HG02870 (cell line): Measurements from ENCODE around the gene DDX20.

Experiments
- ATAC-seq: cut with Tn5 transposase; IDR thresholded peaks from one replicate; pipeline ENCODE4 v1.9.1; 2021; ENCODE audit warnings: mild to moderate bottlenecking, moderate library complexity; ENCODE audit not compliant: unreplicated experiment

DDX20 gene

DNA sequence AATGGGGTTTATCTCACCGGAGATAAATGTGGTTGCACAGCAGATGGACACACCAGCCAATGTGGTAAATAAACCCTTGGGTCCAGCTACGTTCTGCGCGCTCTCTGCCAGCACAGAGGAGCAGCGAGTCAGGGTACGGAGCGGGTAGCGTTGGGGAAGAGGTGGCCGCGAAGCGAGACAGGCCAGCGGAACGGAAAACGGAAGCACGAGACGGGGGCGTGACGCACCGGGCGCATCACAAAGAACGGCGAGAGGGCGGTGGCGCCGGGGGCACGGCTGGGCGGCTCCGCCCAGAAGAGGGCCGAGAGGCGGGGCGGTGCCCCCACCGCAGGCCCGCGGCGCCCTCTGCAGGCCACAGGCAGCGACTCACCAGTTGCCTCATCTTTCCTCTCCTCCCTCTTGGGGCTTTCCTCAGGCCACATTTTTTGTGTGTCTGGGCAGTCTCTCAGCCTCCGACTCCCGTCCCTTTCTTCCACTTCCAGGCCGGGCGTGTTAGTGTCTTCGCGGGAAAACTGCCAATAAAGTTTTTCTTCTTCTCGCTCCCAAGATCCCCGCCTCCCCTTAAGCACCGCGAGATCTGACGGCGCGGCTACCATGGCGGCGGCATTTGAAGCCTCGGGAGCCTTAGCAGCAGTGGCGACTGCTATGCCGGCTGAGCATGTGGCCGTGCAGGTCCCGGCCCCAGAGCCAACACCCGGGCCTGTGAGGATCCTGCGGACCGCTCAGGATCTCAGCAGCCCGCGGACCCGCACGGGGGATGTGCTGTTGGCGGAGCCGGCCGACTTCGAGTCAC is at the start of gene DDX20:
TSS of gene DDX20 (plus strand) at position 571 of the 793 bp plus-strand sequence. CDS start at position 595, 24 bp downstream.
- ATAC-seq = peak; percentile 89

DNA sequence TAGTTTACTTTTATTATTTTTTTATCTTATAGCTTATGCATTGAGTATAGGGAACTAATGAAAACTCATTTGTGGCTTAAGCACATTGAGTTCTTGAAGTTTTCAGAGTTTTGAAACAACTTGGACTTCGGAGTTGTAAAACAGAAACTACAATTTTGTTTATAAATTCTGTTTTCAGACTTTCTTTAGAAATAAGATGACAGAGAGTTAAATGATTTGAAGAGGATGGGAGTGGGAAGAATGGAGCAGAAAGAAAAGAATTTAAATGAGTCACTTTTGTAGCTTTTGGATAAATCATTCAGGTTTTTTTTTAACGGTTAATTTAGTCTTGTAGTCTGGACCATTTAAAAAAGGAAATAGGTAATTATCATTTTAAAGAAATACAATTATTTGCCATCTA is 48.8 kb upstream of the DDX20 start:
- no peak for ATAC-seq

GRCh38 chr1:111707906-111708305 is 47.8 kb upstream of the DDX20 start:
- ATAC-seq = no peak

GRCh38 chr1:111709986-111710385 is 45.7 kb upstream of the DDX20 start:
- ATAC-seq = no peak

GRCh38 chr1:111716333-111716732 is 39.4 kb upstream of the DDX20 start:
- no peak for ATAC-seq

DNA sequence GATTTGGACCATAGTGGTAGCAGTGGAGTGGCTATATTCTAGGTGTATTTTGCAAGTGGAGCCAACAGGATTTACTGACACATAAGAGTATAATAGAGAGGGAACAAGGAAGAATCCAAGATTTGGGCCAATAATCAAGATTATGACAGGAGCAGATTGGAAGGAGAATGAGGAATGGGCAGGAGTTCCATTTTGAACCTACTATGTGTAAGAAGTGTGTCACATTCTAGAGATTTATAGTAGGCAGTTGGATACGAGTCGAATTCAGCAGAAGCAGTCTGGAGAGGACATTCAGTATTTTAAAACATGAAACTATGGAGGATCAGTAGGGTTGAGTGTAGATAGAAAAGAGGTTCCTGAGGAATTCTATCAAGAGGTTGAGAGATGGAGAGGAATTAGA is 38.3 kb upstream of the DDX20 start:
- ATAC-seq = no peak

- ATAC-seq = no peak
Observed at GRCh38 chr1:111719135-111719534, 36.6 kb upstream of the DDX20 start.

DNA sequence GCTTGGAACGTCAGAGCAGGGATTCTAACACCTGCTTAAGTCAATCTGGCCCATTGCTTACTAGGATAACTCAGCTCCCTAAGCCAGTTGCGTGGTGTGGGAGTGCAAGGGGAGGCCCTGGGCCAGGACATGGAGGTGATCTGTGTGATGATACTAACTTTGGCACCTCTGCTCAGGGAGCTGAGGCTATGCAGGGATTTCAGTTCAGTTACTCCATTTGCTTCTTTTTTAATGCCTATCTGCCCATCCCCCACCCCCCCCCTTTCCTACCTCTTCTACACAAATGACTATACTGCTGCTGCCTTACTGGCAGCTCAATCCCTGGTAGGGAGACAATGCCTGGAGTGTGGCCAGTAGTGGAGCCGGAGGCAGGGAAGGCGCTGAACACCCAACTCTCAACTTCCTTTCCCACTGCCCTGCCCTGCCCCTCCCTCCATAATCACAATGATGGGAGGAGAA is 36.0 kb upstream of the DDX20 start:
- ATAC-seq = no peak

GRCh38 chr1:111720274-111720976 is 35.3 kb upstream of the DDX20 start:
- ATAC-seq = no peak

- ATAC-seq = no peak
Observed at GRCh38 chr1:111720977-111721786, 34.5 kb upstream of the DDX20 start.

DNA sequence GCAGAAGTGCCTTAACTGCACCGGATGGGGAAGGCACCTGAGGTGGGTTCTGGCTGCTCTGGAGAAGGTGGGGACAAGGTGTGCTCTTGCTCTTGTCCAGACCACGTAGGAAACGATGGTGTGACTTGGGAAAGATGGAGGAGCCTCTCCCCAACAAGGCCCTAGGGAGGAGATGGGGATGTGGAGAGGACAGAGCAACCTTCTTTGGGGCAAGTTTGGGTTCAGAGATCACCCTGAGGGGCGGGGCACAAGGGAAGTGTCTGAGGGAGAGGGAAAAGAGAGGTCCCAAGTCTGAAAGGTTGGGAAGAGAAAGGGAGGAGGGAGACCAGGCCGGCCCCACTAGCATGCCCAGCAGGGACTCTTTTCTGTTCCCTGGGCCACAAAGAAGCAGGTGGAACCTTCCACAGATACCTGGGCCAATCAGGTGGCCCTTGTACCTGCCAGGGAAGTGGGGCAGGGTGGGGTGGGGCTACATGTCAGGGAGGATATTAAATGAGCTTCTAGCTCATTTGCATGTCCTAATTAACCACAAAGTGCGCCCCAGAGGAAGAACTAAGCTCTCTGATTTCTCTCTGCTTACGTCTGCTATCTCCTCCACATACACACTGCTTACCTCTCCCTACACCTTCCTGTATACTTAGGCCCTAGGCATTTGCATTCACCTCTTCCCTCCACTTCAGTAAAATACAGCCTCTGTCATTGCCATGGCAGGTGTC is 32.5 kb upstream of the DDX20 start:
- no peak for ATAC-seq

GRCh38 chr1:111723871-111724270 is 31.8 kb upstream of the DDX20 start:
- no peak for ATAC-seq

GRCh38 chr1:111725192-111725591 is 30.5 kb upstream of the DDX20 start:
- ATAC-seq = no peak

DNA sequence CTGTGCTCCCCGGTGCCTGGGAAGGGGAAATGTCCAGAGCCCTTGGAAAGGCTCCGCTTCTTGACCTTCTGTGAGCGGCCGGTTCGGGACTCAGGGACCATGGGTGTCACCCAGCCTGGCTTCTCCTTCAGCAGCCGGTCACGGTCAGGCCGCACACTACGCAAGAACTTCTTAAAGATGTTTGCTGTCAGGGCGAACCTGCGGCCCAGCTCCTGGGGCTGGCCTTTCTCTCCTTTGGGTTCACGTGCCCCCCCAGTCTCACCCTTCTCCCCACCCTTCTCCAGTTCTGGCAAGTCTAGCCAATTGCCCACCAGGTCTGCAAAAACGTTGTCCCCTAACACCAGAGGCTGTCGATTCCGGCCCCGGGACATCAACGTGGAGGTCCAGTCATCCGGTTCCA is 28.6 kb upstream of the DDX20 start:
- ATAC-seq = no peak

DNA sequence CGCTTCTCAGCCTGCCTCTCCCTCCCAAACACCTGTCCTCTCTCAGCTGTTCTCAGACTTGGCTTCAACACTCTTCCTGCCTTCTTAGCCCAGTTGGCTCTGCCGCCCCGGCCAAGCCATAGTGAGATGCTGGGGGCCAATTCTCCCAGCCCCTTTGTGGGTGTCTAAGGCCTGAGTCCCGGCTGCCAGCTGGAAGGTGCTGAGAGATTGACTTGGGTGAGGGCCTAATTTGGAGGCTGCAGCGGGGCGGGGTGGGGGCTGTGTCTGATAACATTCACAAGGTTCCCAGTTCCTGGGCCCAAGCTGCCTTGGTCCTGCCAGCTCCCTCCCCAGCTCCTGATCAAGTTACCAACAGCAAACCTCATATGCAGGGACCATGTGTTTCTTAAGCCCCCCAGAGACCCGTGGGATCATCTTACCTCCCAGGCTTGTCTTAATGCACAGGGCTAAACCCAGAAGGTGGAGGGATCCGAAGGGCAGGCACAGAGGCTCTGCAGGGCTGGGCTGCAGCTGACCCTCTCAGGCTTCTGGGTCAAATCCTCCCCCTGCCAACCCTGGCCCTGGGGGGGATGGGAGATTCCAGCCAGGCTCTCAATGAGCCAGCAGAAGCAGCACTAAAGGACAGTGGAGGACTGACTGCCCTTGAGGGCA is 26.3 kb upstream of the DDX20 start:
- ATAC-seq = no peak

GRCh38 chr1:111729946-111730681 is 25.6 kb upstream of the DDX20 start:
- no peak for ATAC-seq

DNA sequence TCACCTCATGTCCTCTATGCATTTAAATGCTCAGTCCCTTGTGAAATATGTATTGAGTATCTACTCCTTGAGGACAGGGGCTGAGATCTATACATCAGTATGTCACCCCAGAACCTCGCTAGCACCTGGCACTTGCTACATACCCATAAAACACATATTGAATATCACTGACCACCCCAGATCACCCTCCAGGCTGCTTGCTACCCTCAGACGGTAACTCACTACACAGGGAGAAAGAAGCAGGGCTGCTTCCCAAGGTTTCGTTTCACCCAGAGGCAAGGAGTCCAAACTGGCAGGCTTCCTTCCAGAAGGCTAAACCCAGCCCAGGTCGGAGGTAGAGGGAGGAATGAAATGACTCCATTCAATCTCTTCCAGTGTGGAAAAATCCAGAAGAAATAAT is 25.0 kb upstream of the DDX20 start:
- no peak for ATAC-seq

DNA sequence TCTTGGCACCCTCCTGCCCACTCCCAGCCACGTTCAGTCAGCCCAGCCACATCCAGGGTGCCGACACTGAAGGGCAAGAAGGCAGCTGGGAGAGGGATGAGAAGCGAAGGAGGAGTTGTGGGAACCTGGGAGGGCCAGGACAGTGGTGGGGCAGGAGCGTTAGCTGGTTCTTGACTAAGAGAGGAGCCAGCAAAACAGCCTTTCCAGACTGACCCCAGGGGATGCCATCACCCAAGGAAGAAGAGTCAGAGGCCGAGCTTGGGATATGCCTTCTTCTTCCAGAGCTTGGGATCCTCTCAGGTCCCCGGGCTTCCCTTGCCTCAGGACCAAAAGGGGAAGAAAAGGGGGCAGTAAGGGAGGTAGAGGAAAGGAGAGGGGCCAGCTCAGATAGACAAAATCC is 23.7 kb upstream of the DDX20 start:
- ATAC-seq = no peak

- no peak for ATAC-seq
Observed at GRCh38 chr1:111732718-111733117, 23.0 kb upstream of the DDX20 start.
